Measurements from ENCODE around the gene FES. TPM values are rescaled to one million over a fixed set of nuclear protein-coding genes. Genes with fewer than 3 reads are reported as not detected.

The FES gene
- total RNA-seq, 1 experiment from 2014 or later = 0.91 TPM

- no peak for DNase-seq (ENCODE audit: unreplicated experiment)
- ChIA-PET POLR2A (interaction anchor here (1.0 kb wide), 1 partner anchor 242 kb away, joined by 3 read pairs; no protein-coding TSS in a partner anchor), CTCF (interaction anchor here (0.5 to 2.3 kb wide), 4 partner anchors 12 to 242 kb away, joined by 3 to 11 read pairs (median 4); partner anchors contain the start of gene MAN2A2)
- Mint-ChIP-seq H3K27me3 (ENCODE audit: insufficient read depth, unreplicated experiment) (no peaks in the 10 kb centered on the region), H3K27ac (ENCODE audit: low read depth, unreplicated experiment) (no peak overlapping the region), H3K4me1 (ENCODE audit: insufficient read depth, unreplicated experiment) (no peaks in the 10 kb centered on the region), H3K9me3 (ENCODE audit: unreplicated experiment) (no peaks in the 10 kb centered on the region), H3K36me3 (ENCODE audit: insufficient read depth, unreplicated experiment) (no peaks in the 10 kb centered on the region), H3K4me3 (ENCODE audit: unreplicated experiment) (no peak overlapping the region)
- no peak for TF ChIP-seq CTCF (IDR thresholded peaks at IDR 0.05; ENCODE audit: unreplicated experiment)
- no TSS peak for BruUV-seq (replicated peaks)
- intact Hi-C loops (cut with micrococcal nuclease) = no loop called here
These were observed 5.6 kb downstream of the FES start for GRCh38 chr15:90889736-90890456.

- DNase-seq (ENCODE audit: unreplicated experiment) = no peak
- POLR2A ChIA-PET = no interaction called here
- no peaks in the 10 kb centered on the region for H3K27me3 Mint-ChIP-seq (ENCODE audit: insufficient read depth, unreplicated experiment)
- H3K27ac Mint-ChIP-seq (ENCODE audit: low read depth, unreplicated experiment) = no peak overlapping the region
- no peaks in the 10 kb centered on the region for H3K36me3 Mint-ChIP-seq (ENCODE audit: insufficient read depth, unreplicated experiment)
- no peak overlapping the region for H3K4me3 Mint-ChIP-seq (ENCODE audit: unreplicated experiment)
- intact Hi-C loops (cut with micrococcal nuclease) = no loop called here
- no peaks in the 10 kb centered on the region for H3K9me3 Mint-ChIP-seq (ENCODE audit: unreplicated experiment)
- BruUV-seq (replicated peaks) = no TSS peak
- TF ChIP-seq CTCF (IDR thresholded peaks at IDR 0.05; ENCODE audit: unreplicated experiment) = no peak
- CTCF ChIA-PET = interaction anchor here (0.7 to 1.2 kb wide), 2 partner anchors 9 to 243 kb away, joined by 3 to 4 read pairs; no protein-coding TSS in a partner anchor
- no peaks in the 10 kb centered on the region for H3K4me1 Mint-ChIP-seq (ENCODE audit: insufficient read depth, unreplicated experiment)
These were observed 6.5 kb downstream of the FES start for GRCh38 chr15:90890839-90891238.

- CTCF ChIA-PET = interaction anchor here (0.7 to 1.2 kb wide), 2 partner anchors 9 to 149 kb away, joined by 3 to 4 read pairs; no protein-coding TSS in a partner anchor
- Mint-ChIP-seq H3K4me3 (ENCODE audit: unreplicated experiment) (no peak overlapping the region), H3K4me1 (ENCODE audit: insufficient read depth, unreplicated experiment) (no peaks in the 10 kb centered on the region), H3K27ac (ENCODE audit: low read depth, unreplicated experiment) (no peak overlapping the region), H3K36me3 (ENCODE audit: insufficient read depth, unreplicated experiment) (no peaks in the 10 kb centered on the region), H3K27me3 (ENCODE audit: insufficient read depth, unreplicated experiment) (no peaks in the 10 kb centered on the region), H3K9me3 (ENCODE audit: unreplicated experiment) (no peaks in the 10 kb centered on the region)
- no peak for TF ChIP-seq CTCF (IDR thresholded peaks at IDR 0.05; ENCODE audit: unreplicated experiment)
- no peak for DNase-seq (ENCODE audit: unreplicated experiment)
- no TSS peak for BruUV-seq (replicated peaks)
- intact Hi-C loops (cut with micrococcal nuclease) = no loop called here
- POLR2A ChIA-PET = no interaction called here
These were observed 7.1 kb downstream of the FES start for GRCh38 chr15:90891346-90891949.

- POLR2A ChIA-PET = no interaction called here
- TF ChIP-seq CTCF (IDR thresholded peaks at IDR 0.05; ENCODE audit: unreplicated experiment) = no peak
- CTCF ChIA-PET = interaction anchor here (0.7 kb wide), 1 partner anchor 149 kb away, joined by 3 read pairs; no protein-coding TSS in a partner anchor
These were observed 7.7 kb downstream of the FES start for GRCh38 chr15:90892023-90892422.

More at GRCh38 chr15:90892023-90892422, 7.7 kb downstream of the FES start:
- no peaks in the 10 kb centered on the region for H3K9me3 Mint-ChIP-seq (ENCODE audit: unreplicated experiment)
- no peaks in the 10 kb centered on the region for H3K36me3 Mint-ChIP-seq (ENCODE audit: insufficient read depth, unreplicated experiment)
- no peaks in the 10 kb centered on the region for H3K27me3 Mint-ChIP-seq (ENCODE audit: insufficient read depth, unreplicated experiment)
- H3K27ac Mint-ChIP-seq (ENCODE audit: low read depth, unreplicated experiment) = no peak overlapping the region
- no peak for DNase-seq (ENCODE audit: unreplicated experiment)
- H3K4me3 Mint-ChIP-seq (ENCODE audit: unreplicated experiment) = no peak overlapping the region
- no peaks in the 10 kb centered on the region for H3K4me1 Mint-ChIP-seq (ENCODE audit: insufficient read depth, unreplicated experiment)
- BruUV-seq (replicated peaks) = no TSS peak
- intact Hi-C loops (cut with micrococcal nuclease) = no loop called here
